B cell (primary cell): ENCODE data around the gene MYBPHL. TPM values are rescaled to one million over a fixed set of nuclear protein-coding genes. Genes with fewer than 3 reads are reported as not detected.
A peak's percentile ranks its signal among the peaks of the same experiment; 100 is the strongest.

Source experiments
- ATAC-seq: fragments of 200-7000 bp; cut with Tn5 transposase; one replicate; pipeline ENCODE4 v1.10.0; 2021; ENCODE audit warnings: low read depth, mild to moderate bottlenecking, moderate number of reproducible peaks, moderate library complexity
- CTCF ChIA-PET: fragments of 350-600 bp; sonication (Branson Sonifier 250); formaldehyde crosslinking; loops from one replicate; lab custom pipeline; 2021; ENCODE audit warnings: antibody characterized with exemption, inconsistent platforms; lab: Charles Lee
- POLR2A ChIA-PET: fragments of 350-600 bp; sonication (Branson Sonifier 250); formaldehyde crosslinking; loops from one replicate; lab custom pipeline; 2021; ENCODE audit warnings: antibody characterized with exemption; lab: Charles Lee
- DNase-seq: peaks from one replicate; pipeline ENCODE4 v3.0.0; 2013
- H2AFZ ChIP-seq: 2 replicates; pipeline ENCODE4 v1.6.1; 2012; ENCODE audit warnings: mild to moderate bottlenecking, low read depth, low read length; ENCODE audit not compliant: insufficient read depth, poor library complexity, severe bottlenecking
- H3K27ac ChIP-seq, 2 donors: 1 replicate in 1 of 2; 2 replicates in 1 of 2; pipeline ENCODE4 v1.5.1; 2012 to 2013; ENCODE audit warnings: low read length in 2 of 2, mild to moderate bottlenecking in 2 of 2, moderate library complexity in 1 of 2
- H3K27me3 ChIP-seq, 4 experiments: fragments of 200-600 bp in 1 of 4; sonication (generic) in 1 of 4; replicated peaks in 1 of 4; 1 replicate in 2 of 4; 2 replicates in 2 of 4; pipeline versions ENCODE4 v1.6.1 to v1.7.0; 2013 to 2016; ENCODE audit warnings: low read length in 3 of 4, mild to moderate bottlenecking in 2 of 4, mixed read lengths in 1 of 4, moderate library complexity in 1 of 4; ENCODE audit not compliant: insufficient read depth in 4 of 4, control insufficient read depth in 3 of 4; ENCODE audit errors: control extremely low read depth in 1 of 4
- H3K36me3 ChIP-seq, 2 experiments: replicated peaks in 1 of 2; 1 replicate in 1 of 2; 2 replicates in 1 of 2; pipeline versions ENCODE4 v1.6.1 to v1.7.1; 2013; ENCODE audit warnings: low read length in 1 of 2; ENCODE audit not compliant: insufficient read depth in 2 of 2, control insufficient read depth in 1 of 2; ENCODE audit errors: control extremely low read depth in 1 of 2, extremely low read depth in 1 of 2
- H3K4me1 ChIP-seq, 2 donors: fragments of 200-600 bp in 1 of 2; sonication (generic) in 1 of 2; 1 replicate in 1 of 2; 2 replicates in 1 of 2; pipeline versions ENCODE4 v1.5.1 to v1.6.1; 2013 to 2017; ENCODE audit warnings: low read length in 2 of 2; ENCODE audit not compliant: control insufficient read depth in 2 of 2, insufficient read depth in 2 of 2
- H3K4me2 ChIP-seq: replicated peaks from 2 replicates; pipeline ENCODE3; 2012; ENCODE audit warnings: mild to moderate bottlenecking, low read depth, low read length; ENCODE audit not compliant: poor library complexity, severe bottlenecking
- H3K4me3 ChIP-seq, 5 experiments: fragments of 200-600 bp in 1 of 5; sonication (generic) in 1 of 5; 1 replicate in 3 of 5; 2 replicates in 2 of 5; pipeline versions ENCODE4 v1.5.1 to v1.7.0; 2011 to 2016; ENCODE audit warnings: low read length in 4 of 5, mild to moderate bottlenecking in 4 of 5, low read depth in 2 of 5, control low read depth in 1 of 5, moderate library complexity in 1 of 5; ENCODE audit not compliant: insufficient read depth in 1 of 5; ENCODE audit errors: control extremely low read depth in 1 of 5, extremely low read depth in 1 of 5
- H3K79me2 ChIP-seq: fragments of 200-600 bp; sonication (generic); one replicate; pipeline ENCODE4 v1.6.0; 2016; ENCODE audit warnings: low read length; ENCODE audit not compliant: control insufficient read depth, insufficient read depth
- H3K9ac ChIP-seq: fragments of 200-600 bp; sonication (generic); 2 replicates; pipeline ENCODE4 v1.6.1; 2017; ENCODE audit warnings: mild to moderate bottlenecking, low read length, moderate library complexity
- H3K9me3 ChIP-seq, 3 donors: one replicate each; pipeline versions ENCODE4 v1.6.1 to v1.7.1; 2013; ENCODE audit warnings: low read length in 2 of 3; ENCODE audit not compliant: control insufficient read depth in 2 of 3, insufficient read depth in 1 of 3; ENCODE audit errors: control extremely low read depth in 1 of 3
- H4K20me1 ChIP-seq: 2 replicates; pipeline ENCODE4 v1.6.0; 2012; ENCODE audit warnings: mild to moderate bottlenecking, low read length; ENCODE audit not compliant: insufficient read depth, control insufficient read depth, poor library complexity, severe bottlenecking
- H3K27ac Mint-ChIP-seq: one replicate; pipeline ENCODE4 v1.8.0; 2021; ENCODE audit warnings: mixed read lengths
- H3K27me3 Mint-ChIP-seq: one replicate; pipeline ENCODE4 v1.8.0; 2021; ENCODE audit warnings: mixed read lengths
- H3K4me1 Mint-ChIP-seq: one replicate; pipeline ENCODE4 v1.8.0; 2021; ENCODE audit warnings: mixed read lengths
- H3K4me3 Mint-ChIP-seq: one replicate; pipeline ENCODE4 v1.8.0; 2021; ENCODE audit warnings: mixed read lengths
- H3K9me3 Mint-ChIP-seq: one replicate; pipeline ENCODE4 v1.8.0; 2022; ENCODE audit warnings: mixed read lengths; ENCODE audit not compliant: insufficient read depth
- EZH2 ChIP-seq: IDR thresholded peaks from 2 replicates; pipeline ENCODE4 v1.6.1; 2012; ENCODE audit warnings: borderline replicate concordance, low read depth, mild to moderate bottlenecking, moderate library complexity, low read length; ENCODE audit not compliant: insufficient read depth, poor library complexity, severe bottlenecking
- WGBS: methylation state at CpG from one replicate; pipeline ENCODE4 v1.1.5; 2013; ENCODE audit warnings: missing lambda C conversion rate; ENCODE audit not compliant: insufficient coverage; 5-methylcytosine and 5-hydroxymethylcytosine counted together
- intact Hi-C: fragments of 100-400 bp; cut with micrococcal nuclease; formaldehyde crosslinking; loops from one replicate; pipeline ENCODE4 v1.10.0; 2022
- polyA plus RNA-seq: library from polyadenylated mRNA; depleted of rRNA; stranded (reverse); fragments of >200 nt; gene quantifications from 2 replicates; pipeline ENCODE4 v1.2.3, GENCODE V29; 2012
- total RNA-seq, 2 donors: library from RNA; stranded (reverse); fragments of 120-200 nt in 1 of 2; gene quantifications; 1 replicate in 1 of 2; 2 replicates in 1 of 2; pipeline versions ENCODE4 v1.2.3 to v1.2.4, GENCODE V29; 2013 to 2022
- TF ChIP-seq, protein P1 (sequence below): fragments of 200-600 bp; IDR thresholded peaks from one replicate; pipeline ENCODE4 v1.8.0; 2022; ENCODE audit warnings: antibody characterized with exemption, mild to moderate bottlenecking

The MYBPHL gene
- total and polyA plus RNA-seq, 2 donors (not counting 1 experiment from before 2014, with no cell fraction given): not detected

DNA sequence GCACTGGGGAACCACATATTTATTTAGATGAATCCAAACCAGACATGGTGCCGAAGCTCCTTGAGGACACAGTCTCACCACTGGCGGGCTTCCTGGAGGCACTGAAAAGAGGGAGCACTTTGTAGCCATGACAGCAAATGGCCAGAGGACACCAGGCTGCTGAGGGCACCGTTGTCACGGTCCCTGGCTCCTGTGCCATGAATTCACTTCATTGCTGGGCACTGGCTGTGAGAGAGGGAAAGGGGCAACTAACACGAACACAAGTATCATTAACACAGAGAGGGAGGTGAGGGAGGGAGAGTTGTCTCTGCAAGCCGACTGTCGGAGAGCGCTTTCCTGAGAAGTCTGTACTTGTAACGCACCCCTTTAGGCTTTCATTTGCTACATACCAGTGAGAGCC is 14.4 kb downstream of the MYBPHL start:
- POLR2A ChIA-PET: no interaction called here

DNA sequence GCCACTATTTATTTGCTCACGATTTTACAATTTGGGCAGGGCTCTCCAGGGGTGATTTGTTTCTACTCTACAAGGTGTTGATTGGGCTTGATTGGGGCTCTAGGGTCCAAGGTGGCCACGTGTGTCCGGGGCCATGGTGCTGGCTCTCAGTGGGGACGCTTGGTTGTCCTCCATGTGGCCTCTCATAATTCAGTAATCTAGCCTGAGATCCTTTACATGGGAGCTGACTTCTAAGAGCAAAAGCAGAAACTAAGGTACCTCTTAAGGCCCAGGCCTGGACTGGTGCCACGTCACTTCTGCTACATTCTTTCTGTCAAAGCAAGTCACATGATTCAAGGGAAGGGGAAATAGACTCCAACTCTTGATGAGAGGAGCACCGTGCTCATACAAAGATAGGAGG is 15.8 kb downstream of the MYBPHL start:
- Histone ChIP-seq H3K27me3 (no peaks in the 10 kb centered on the region), H3K4me3 (no peak overlapping the region), H3K36me3 (no peaks in the 10 kb centered on the region), H4K20me1 (no peaks in the 10 kb centered on the region), H3K4me1 (peaks cover 20 to 28% of the 10 kb centered on the region in 2 donors), H3K4me2 (no peak overlapping the region), H3K9ac (no peak overlapping the region), H2AFZ (peak overlapping the region; percentile 16), H3K27ac (no peak overlapping the region), H3K79me2 (no peaks in the 10 kb centered on the region), H3K9me3 (no peaks in the 10 kb centered on the region)
- POLR2A ChIA-PET: no interaction called here
- no peak for ATAC-seq
- peak; percentile 37 for DNase-seq
- 87% methylated on average over 4 of the region's 6 CpGs for WGBS
- Mint-ChIP-seq H3K4me3 (no peak overlapping the region), H3K27ac (no peak overlapping the region), H3K27me3 (peaks cover 4% of the 10 kb centered on the region), H3K4me1 (peaks cover 28% of the 10 kb centered on the region), H3K9me3 (no peaks in the 10 kb centered on the region)
- intact Hi-C loops: no loop called here
- no peak for TF ChIP-seq EZH2
- TF ChIP-seq, protein P1, sequence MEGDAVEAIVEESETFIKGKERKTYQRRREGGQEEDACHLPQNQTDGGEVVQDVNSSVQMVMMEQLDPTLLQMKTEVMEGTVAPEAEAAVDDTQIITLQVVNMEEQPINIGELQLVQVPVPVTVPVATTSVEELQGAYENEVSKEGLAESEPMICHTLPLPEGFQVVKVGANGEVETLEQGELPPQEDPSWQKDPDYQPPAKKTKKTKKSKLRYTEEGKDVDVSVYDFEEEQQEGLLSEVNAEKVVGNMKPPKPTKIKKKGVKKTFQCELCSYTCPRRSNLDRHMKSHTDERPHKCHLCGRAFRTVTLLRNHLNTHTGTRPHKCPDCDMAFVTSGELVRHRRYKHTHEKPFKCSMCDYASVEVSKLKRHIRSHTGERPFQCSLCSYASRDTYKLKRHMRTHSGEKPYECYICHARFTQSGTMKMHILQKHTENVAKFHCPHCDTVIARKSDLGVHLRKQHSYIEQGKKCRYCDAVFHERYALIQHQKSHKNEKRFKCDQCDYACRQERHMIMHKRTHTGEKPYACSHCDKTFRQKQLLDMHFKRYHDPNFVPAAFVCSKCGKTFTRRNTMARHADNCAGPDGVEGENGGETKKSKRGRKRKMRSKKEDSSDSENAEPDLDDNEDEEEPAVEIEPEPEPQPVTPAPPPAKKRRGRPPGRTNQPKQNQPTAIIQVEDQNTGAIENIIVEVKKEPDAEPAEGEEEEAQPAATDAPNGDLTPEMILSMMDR: no peak
- CTCF ChIA-PET: interaction anchor here (1.3 to 2.1 kb wide), 2 partner anchors 8 to 13 kb away, joined by 3 to 5 read pairs; partner anchors contain the start of gene PSRC1

More for the DNA sequence above, 14.4 kb downstream of the MYBPHL start:
- Mint-ChIP-seq H3K4me3 (no peak overlapping the region), H3K27me3 (peaks cover 4% of the 10 kb centered on the region), H3K27ac (no peak overlapping the region), H3K9me3 (no peaks in the 10 kb centered on the region), H3K4me1 (peaks cover 28% of the 10 kb centered on the region)
- peaks cover 0 to 2% (median 0%) of the 10 kb centered on the region in 4 experiments for H3K27me3 ChIP-seq
- H3K4me2 ChIP-seq: no peak overlapping the region
- H3K4me1 ChIP-seq: peaks cover 20 to 30% of the 10 kb centered on the region in 2 donors
- H4K20me1 ChIP-seq: no peaks in the 10 kb centered on the region
- no peak for DNase-seq
- H3K36me3 ChIP-seq: no peaks in the 10 kb centered on the region
- WGBS: 100% methylated on average over 4 of the region's 9 CpGs
- no peak overlapping the region for H3K27ac ChIP-seq
- no peak overlapping the region for H2AFZ ChIP-seq
- no peak for ATAC-seq
- no peak for TF ChIP-seq EZH2
- TF ChIP-seq, protein P1: no peak
- H3K9me3 ChIP-seq: no peaks in the 10 kb centered on the region
- H3K4me3 ChIP-seq: no peak overlapping the region
- intact Hi-C loops: no loop called here
- no peaks in the 10 kb centered on the region for H3K79me2 ChIP-seq
- no peak overlapping the region for H3K9ac ChIP-seq
- CTCF ChIA-PET: interaction anchor here (1.2 to 1.7 kb wide), 5 partner anchors 9 to 240 kb away, joined by 3 to 8 read pairs (median 6); partner anchors contain the start of gene PSRC1
